Measurements from ENCODE around the gene TXNDC15.

- TF ChIP-seq SUZ12 (IDR thresholded peaks at IDR 0.05; ENCODE audit: extremely low read depth, insufficient read depth, insufficient read length): no peak
- TF ChIP-seq ZNF274 (IDR thresholded peaks at IDR 0.05; ENCODE audit: low read depth, low read length): no peak
- no peak for TF ChIP-seq YY1 (IDR thresholded peaks at IDR 0.05; ENCODE audit: insufficient read depth, insufficient read length)
Observed at GRCh38 chr5:134911285-134912206, 37.4 kb downstream of the TXNDC15 start.
